WERI-Rb-1 (cell line): Measurements from ENCODE around the gene PTGES3.

ENCODE experiments used
- DNase-seq: peaks from one replicate; pipeline ENCODE4 v3.0.0-alpha.2; 2020
- H3K27ac ChIP-seq: fragments of 250-450 bp; sonication (Bioruptor Pico); 2 replicates; pipeline ENCODE4 v1.5.1; 2020; ENCODE audit warnings: mild to moderate bottlenecking, moderate library complexity
- H3K27me3 ChIP-seq: fragments of 250-450 bp; sonication (Bioruptor Pico); 2 replicates; pipeline ENCODE4 v1.5.1; 2021; ENCODE audit warnings: mild to moderate bottlenecking, low read depth, moderate library complexity; ENCODE audit not compliant: insufficient read depth, severe bottlenecking
- H3K36me3 ChIP-seq: fragments of 250-450 bp; sonication (Bioruptor Pico); 2 replicates; pipeline ENCODE4 v1.5.1; 2020; ENCODE audit warnings: mild to moderate bottlenecking, moderate library complexity
- H3K4me3 ChIP-seq: 2 replicates; pipeline ENCODE4 v1.5.1; 2011; ENCODE audit warnings: low read depth, mild to moderate bottlenecking, control low read depth, low read length
- H3K9me3 ChIP-seq: fragments of 250-450 bp; sonication (Bioruptor Pico); 2 replicates; pipeline ENCODE4 v1.5.1; 2021; ENCODE audit warnings: mild to moderate bottlenecking, moderate library complexity; ENCODE audit not compliant: severe bottlenecking
- TF ChIP-seq, protein P1 (sequence below): IDR thresholded peaks from 2 replicates; pipeline ENCODE4 v1.5.1; 2011; ENCODE audit warnings: low read depth, mild to moderate bottlenecking, control low read depth, inconsistent platforms, low read length

The PTGES3 gene

DNA sequence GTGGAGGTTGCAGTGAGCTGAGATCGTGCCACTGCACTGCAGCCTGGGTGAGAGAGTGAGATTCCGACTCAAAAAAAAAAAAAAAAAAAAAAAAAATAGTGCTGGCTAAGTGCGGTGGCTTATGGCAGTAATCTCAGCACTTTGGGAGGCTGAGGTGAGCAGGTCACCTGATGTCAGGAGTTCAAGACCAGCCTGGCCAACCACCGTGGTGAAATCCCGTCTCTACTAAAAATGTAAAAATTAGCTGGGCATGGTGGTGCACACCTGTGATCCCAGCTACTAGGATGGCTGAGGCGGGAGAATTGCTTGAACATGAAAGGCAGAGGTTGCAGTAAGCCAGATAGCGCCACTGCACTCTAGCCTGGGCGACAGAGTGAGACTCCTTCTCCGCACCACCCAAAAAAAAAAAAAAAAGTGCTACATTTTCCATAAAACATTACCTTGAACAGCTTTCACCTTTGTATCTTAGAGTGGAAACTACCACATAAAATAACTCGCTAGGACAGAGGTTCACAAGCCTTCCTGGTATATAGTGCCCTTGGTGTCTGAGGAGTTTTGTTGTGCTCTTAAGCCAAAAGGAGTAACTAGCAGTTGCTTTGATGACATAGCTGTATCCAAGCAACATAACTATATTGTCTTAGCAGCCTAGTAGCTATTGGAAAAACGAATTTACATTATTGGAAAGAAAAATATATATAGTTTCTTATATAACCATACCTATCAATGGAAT, 11.1 kb downstream of the PTGES3 start:
- Histone ChIP-seq H3K9me3 (no peaks in the 10 kb centered on the region), H3K27ac (no peak overlapping the region), H3K4me3 (no peak overlapping the region), H3K27me3 (no peaks in the 10 kb centered on the region), H3K36me3 (peaks cover 47% of the 10 kb centered on the region)
- TF ChIP-seq, protein P1, sequence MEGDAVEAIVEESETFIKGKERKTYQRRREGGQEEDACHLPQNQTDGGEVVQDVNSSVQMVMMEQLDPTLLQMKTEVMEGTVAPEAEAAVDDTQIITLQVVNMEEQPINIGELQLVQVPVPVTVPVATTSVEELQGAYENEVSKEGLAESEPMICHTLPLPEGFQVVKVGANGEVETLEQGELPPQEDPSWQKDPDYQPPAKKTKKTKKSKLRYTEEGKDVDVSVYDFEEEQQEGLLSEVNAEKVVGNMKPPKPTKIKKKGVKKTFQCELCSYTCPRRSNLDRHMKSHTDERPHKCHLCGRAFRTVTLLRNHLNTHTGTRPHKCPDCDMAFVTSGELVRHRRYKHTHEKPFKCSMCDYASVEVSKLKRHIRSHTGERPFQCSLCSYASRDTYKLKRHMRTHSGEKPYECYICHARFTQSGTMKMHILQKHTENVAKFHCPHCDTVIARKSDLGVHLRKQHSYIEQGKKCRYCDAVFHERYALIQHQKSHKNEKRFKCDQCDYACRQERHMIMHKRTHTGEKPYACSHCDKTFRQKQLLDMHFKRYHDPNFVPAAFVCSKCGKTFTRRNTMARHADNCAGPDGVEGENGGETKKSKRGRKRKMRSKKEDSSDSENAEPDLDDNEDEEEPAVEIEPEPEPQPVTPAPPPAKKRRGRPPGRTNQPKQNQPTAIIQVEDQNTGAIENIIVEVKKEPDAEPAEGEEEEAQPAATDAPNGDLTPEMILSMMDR, result no peak
- no peak for DNase-seq

- TF ChIP-seq, protein P1, result no peak
- Histone ChIP-seq H3K4me3 (no peak overlapping the region), H3K27ac (no peak overlapping the region), H3K27me3 (no peaks in the 10 kb centered on the region), H3K36me3 (peaks cover 69% of the 10 kb centered on the region), H3K9me3 (no peaks in the 10 kb centered on the region)
- DNase-seq, result no peak
These were observed 16.5 kb downstream of the PTGES3 start for GRCh38 chr12:56671608-56672007.

DNA sequence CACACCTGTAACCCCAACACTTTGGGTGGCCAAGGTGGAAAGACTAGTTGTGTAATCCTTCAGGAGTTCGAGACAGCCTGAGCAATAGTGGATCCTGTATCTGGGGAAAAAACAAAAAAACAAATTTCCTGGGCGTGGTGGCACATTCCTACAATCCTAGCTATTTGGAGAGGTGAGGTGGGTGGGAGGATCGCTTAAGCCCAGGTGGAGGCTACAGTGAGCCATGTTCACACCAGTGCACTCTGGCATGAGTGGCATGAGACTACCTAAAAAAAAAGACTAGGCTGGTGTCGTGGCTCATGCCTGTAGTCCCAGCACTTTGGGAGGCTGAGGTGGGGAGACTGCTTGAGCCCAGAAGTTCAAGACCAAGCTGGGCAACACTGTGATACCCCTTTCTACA, 17.2 kb downstream of the PTGES3 start:
- Histone ChIP-seq H3K9me3 (no peaks in the 10 kb centered on the region), H3K27me3 (no peaks in the 10 kb centered on the region), H3K36me3 (peaks cover 76% of the 10 kb centered on the region), H3K27ac (no peak overlapping the region), H3K4me3 (no peak overlapping the region)
- TF ChIP-seq, protein P1, result no peak
- no peak for DNase-seq

- TF ChIP-seq, protein P1, result no peak
- Histone ChIP-seq H3K27ac (no peak overlapping the region), H3K4me3 (no peak overlapping the region), H3K36me3 (peaks cover 90% of the 10 kb centered on the region), H3K9me3 (no peaks in the 10 kb centered on the region), H3K27me3 (no peaks in the 10 kb centered on the region)
- DNase-seq, result no peak
These were observed 20.0 kb downstream of the PTGES3 start for GRCh38 chr12:56668197-56668457.

DNA sequence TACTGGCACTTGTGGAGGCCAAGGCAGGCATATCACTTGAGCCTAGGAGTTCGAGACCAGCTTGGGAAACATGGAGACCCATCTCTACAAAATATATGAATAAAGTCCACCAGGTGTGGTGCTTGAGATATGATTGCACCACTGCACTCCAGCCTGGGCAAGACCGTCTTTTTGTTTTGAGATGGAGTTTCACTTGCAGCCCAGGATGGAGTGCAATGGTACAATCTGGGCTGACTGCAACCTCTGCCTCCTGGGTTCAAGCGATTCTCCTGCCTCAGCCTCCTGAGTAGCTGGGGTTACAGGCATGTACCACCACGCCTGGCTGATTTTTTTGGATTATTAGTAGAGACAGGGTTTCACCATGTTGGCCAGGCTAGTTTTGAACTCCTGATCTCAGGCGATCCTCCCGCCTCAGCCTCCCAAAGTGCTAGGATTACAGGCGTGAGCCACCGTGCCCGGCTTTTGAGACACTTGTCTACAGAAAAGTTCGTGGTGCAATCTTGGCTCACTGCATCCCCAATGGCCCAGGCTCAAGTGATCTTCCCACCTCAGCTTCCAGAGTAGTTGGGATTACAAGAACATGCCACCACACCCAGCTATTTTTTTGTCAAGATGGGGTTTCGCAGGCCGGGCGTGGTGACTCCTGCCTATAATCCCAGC, 26.0 kb downstream of the PTGES3 start:
- Histone ChIP-seq H3K4me3 (no peak overlapping the region), H3K9me3 (no peaks in the 10 kb centered on the region), H3K36me3 (peaks cover 32% of the 10 kb centered on the region), H3K27ac (no peak overlapping the region), H3K27me3 (no peaks in the 10 kb centered on the region)
- DNase-seq, result no peak
- TF ChIP-seq, protein P1, result no peak

DNA sequence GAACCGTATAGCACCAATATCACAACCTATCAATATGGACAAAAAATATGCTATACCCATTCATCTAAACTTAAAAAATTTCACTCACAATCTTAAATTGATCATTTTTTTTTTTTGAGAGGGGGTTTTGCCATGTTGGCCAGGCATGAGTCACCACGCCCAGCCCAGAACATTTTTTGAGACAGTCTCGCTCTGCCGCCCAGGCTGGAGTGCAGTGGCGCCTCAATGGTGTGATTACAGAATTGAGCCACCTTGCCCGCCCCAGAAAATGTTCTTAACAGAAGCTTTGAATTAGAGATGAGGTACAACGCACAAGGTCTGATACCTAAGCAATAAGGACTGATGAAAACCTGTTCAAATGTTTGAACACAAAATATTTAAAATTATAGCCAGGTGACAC, 26.5 kb downstream of the PTGES3 start:
- Histone ChIP-seq H3K27me3 (no peaks in the 10 kb centered on the region), H3K4me3 (no peak overlapping the region), H3K36me3 (peaks cover 26% of the 10 kb centered on the region), H3K27ac (no peak overlapping the region), H3K9me3 (no peaks in the 10 kb centered on the region)
- DNase-seq, result no peak
- TF ChIP-seq, protein P1, result no peak
